Neuron (in vitro differentiated cells): ENCODE results near the gene FOXO3.
A peak's percentile ranks its signal among the peaks of the same experiment; 100 is the strongest.
"Not testable (repeated sequence)": the region's sequence is repeated elsewhere in the genome, so short reads cannot be mapped to it uniquely, and the experiment has no call there.

Experiments
- H2AFZ ChIP-seq: one replicate; pipeline ENCODE4 v1.6.1; 2013; ENCODE audit warnings: low read depth, mild to moderate bottlenecking, inconsistent platforms, low read length, moderate library complexity
- H3K27me3 ChIP-seq: one replicate; pipeline ENCODE4 v1.6.1; 2013; ENCODE audit warnings: low read length; ENCODE audit not compliant: insufficient read depth
- H3K36me3 ChIP-seq: one replicate; pipeline ENCODE4 v1.6.1; 2013; ENCODE audit warnings: low read length; ENCODE audit not compliant: insufficient read depth
- H3K4me1 ChIP-seq: one replicate; pipeline ENCODE4 v1.6.1; 2013; ENCODE audit warnings: low read length; ENCODE audit not compliant: insufficient read depth
- H3K4me3 ChIP-seq: 2 replicates; pipeline ENCODE4 v1.5.1; 2013; ENCODE audit warnings: mild to moderate bottlenecking, low read length, moderate library complexity
- H3K9me3 ChIP-seq: one replicate; pipeline ENCODE4 v1.6.1; 2013; ENCODE audit warnings: low read length

FOXO3 gene

DNA sequence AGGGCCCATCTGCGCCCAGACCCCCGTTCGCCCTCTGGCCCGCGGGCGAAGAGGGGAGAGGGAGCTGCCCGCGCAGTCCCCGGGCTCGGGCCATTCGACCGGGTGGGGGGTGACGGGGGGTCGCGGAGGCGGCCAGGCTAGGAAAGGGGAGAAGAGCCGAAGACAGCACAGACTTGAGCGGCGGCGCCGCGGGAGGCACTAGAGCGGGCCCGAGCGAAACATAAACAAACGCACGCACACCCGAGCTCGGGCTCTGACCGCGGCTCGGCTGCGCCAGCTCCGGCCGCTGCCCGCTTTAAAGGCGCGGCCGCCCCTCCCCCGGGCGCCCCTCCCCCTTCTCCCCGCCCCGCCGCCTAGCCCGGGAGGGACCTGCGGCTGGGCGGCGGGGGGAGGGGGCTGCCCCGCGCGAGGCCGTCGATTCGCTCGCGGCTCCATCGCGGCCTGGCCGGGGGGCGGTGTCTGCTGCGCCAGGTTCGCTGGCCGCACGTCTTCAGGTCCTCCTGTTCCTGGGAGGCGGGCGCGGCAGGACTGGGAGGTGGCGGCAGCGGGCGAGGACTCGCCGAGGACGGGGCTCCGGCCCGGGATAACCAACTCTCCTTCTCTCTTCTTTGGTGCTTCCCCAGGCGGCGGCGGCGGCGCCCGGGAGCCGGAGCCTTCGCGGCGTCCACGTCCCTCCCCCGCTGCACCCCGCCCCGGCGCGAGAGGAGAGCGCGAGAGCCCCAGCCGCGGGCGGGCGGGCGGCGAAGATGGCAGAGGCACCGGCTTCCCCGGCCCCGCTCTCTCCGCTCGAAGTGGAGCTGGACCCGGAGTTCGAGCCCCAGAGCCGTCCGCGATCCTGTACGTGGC lies at the start of gene FOXO3:
Gene FOXO3, plus strand, starts transcription at position 455 of the 846 bp plus-strand sequence. Its CDS starts 292 bp downstream, at position 747.
- H3K4me1 ChIP-seq: peaks cover 22% of the 10 kb centered on the region
- H3K4me3 ChIP-seq: peak within 1 kb of the TSS; percentile 74
- H3K36me3 ChIP-seq: no peaks in the 10 kb centered on the region
- H3K27me3 ChIP-seq: no peaks in the 10 kb centered on the region
- H2AFZ ChIP-seq: peak within 1 kb of the TSS; percentile 96
- peaks cover 9% of the 10 kb centered on the region for H3K9me3 ChIP-seq

- H3K4me3 ChIP-seq: no peak overlapping the region
- no peak overlapping the region for H2AFZ ChIP-seq
- H3K36me3 ChIP-seq: peaks cover 4% of the 10 kb centered on the region
- no peaks in the 10 kb centered on the region for H3K9me3 ChIP-seq
- no peaks in the 10 kb centered on the region for H3K4me1 ChIP-seq
- no peaks in the 10 kb centered on the region for H3K27me3 ChIP-seq
These were observed 41.8 kb upstream of the FOXO3 start for GRCh38 chr6:108518714-108519576.

- Histone ChIP-seq H3K4me1 (peaks cover 16% of the 10 kb centered on the region), H2AFZ (no peak overlapping the region), H3K36me3 (peaks cover 4% of the 10 kb centered on the region), H3K27me3 (no peaks in the 10 kb centered on the region), H3K4me3 (no peak overlapping the region), H3K9me3 (no peaks in the 10 kb centered on the region)
These were observed 39.1 kb upstream of the FOXO3 start for GRCh38 chr6:108521616-108522107.

- Histone ChIP-seq H3K36me3 (peaks cover 4% of the 10 kb centered on the region), H3K4me1 (peaks cover 16% of the 10 kb centered on the region), H3K27me3 (no peaks in the 10 kb centered on the region), H2AFZ (no peak overlapping the region), H3K9me3 (no peaks in the 10 kb centered on the region), H3K4me3 (no peak overlapping the region)
These were observed 37.0 kb upstream of the FOXO3 start for GRCh38 chr6:108523697-108524096.

- Histone ChIP-seq H3K27me3 (no peaks in the 10 kb centered on the region), H3K9me3 (no peaks in the 10 kb centered on the region), H3K4me3 (no peak overlapping the region), H3K36me3 (peaks cover 4% of the 10 kb centered on the region), H3K4me1 (peaks cover 16% of the 10 kb centered on the region), H2AFZ (no peak overlapping the region)
These were observed 36.0 kb upstream of the FOXO3 start for GRCh38 chr6:108524528-108525248.

GRCh38 chr6:108526739-108527174 lies 34.0 kb upstream of the FOXO3 start:
- Histone ChIP-seq H3K27me3 (no peaks in the 10 kb centered on the region), H3K36me3 (peaks cover 4% of the 10 kb centered on the region), H3K4me3 (no peak overlapping the region), H3K9me3 (no peaks in the 10 kb centered on the region), H2AFZ (no peak overlapping the region), H3K4me1 (peaks cover 16% of the 10 kb centered on the region)

DNA sequence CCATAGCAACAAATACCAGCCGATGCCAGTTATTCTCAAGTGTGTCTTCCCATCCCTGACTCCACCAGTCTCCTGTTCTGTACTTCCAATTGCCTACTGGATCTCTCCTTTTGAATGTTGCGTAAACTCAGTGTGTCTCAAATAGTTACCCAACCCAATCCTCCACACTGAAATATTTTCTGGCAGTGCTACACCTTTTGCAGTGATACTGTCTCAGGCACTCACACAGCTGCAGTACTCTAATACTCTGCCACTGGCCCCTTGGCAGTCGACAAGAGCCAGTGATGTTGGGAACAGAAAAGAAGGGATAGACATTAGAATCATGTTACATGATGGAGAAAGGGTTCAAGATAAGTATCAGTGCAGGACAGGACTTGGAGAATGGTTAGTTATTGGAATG lies 31.8 kb upstream of the FOXO3 start:
- no peaks in the 10 kb centered on the region for H3K9me3 ChIP-seq
- no peaks in the 10 kb centered on the region for H3K36me3 ChIP-seq
- no peak overlapping the region for H3K4me3 ChIP-seq
- H3K27me3 ChIP-seq: no peaks in the 10 kb centered on the region
- peaks cover 16% of the 10 kb centered on the region for H3K4me1 ChIP-seq
- no peak overlapping the region for H2AFZ ChIP-seq

DNA sequence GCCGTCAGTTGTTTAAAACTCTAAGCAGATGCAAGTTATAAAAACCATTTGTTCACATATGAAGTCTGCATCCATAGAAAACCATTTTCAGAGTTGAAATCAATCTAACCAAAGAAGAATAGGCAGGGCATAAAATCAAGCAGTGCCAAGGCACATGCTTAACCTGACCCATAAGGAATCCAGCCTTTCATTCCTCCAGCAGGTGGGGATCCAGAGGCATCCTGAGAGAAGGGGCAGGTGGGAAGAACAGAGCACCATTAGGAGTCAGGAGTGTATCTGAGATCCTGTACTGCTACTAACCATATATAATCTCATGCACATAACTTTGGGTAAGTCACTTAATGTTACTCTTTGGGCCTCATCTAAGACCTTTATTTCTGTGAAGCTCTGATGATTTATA lies 29.4 kb upstream of the FOXO3 start:
- Histone ChIP-seq H3K27me3 (no peaks in the 10 kb centered on the region), H3K4me3 (no peak overlapping the region), H3K4me1 (peaks cover 5% of the 10 kb centered on the region), H2AFZ (no peak overlapping the region), H3K9me3 (no peaks in the 10 kb centered on the region), H3K36me3 (no peaks in the 10 kb centered on the region)

DNA sequence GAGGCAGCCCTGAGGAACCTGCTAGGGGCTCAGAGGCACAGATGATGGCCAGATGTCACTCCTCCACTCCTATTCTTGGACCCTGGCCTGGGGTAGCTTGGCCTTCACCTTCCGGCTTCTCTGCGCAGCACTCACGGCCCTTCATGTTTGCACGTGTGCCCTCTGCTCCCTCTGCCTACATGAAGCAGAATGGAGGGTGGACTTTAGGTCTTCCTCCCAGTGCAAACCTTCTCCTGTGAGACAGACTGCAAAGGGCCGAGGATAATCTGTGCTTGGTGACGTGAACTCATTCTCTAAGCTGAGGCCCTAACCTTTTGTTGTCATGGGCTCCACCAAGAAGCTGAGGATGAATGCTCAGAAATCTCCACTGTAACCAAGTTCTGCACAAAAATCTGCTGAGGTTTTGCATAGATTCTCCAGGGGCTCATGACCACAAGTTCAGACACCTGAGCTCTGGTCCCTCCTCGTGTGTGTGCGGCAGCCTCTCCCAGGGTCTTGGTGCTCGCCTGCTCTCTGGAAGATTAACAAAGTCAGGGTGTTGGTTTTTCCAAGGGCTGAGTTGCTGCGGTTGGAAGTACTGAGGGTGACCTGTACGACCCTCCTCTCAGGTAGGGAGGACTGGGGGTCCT lies 25.5 kb upstream of the FOXO3 start:
- Histone ChIP-seq H3K36me3 (no peaks in the 10 kb centered on the region), H3K4me3 (no peak overlapping the region), H2AFZ (no peak overlapping the region), H3K9me3 (peaks cover 1% of the 10 kb centered on the region), H3K27me3 (no peaks in the 10 kb centered on the region), H3K4me1 (peaks cover 4% of the 10 kb centered on the region)

GRCh38 chr6:108535920-108536535 lies 24.7 kb upstream of the FOXO3 start:
- not testable (repeated sequence) for H2AFZ ChIP-seq, H3K36me3 ChIP-seq, H3K27me3 ChIP-seq

DNA sequence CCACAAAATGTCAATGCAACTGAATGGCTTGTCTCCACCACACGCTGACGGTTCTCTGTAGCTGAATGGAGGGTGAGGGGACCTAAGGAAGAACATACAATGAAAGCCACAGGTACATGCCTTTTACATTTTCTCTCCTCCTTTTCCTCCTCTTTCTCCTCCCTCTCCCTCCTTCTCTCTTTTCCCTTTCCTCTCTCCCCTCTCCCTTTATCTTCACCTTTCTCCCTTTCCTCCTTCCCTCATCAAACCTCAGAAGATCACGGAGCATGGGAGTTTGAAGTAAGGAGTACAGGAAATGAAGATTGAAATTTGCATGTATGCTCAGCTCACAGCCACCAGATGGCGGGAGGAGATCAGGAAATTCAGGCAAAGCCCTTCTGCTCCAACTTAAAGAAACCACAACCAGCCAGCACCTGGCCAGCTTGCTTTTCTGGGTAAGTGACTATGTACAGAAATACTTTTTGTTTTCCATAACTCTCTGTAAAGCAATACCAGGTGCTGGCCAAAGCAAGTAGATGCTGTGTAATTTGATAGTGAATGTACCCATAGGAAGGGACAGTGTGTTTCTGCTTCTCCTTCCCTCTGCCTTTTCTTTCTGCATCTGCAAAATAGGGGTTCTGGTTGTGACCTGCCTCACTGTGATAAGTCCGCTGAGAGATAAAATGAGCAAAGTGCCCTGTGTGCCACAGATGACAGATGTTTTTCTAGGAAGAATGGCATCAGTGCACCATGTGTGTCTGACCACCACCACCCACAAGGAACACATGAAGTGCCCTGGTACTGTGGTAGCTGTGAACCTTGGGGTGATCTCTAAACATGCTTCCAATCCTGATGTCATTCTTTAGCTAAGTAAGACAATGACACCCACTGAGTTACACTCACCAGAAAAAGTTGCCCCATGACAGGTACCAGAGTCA lies 18.6 kb upstream of the FOXO3 start:
- H2AFZ ChIP-seq: no peak overlapping the region
- no peaks in the 10 kb centered on the region for H3K4me1 ChIP-seq
- peaks cover 1% of the 10 kb centered on the region for H3K9me3 ChIP-seq
- no peaks in the 10 kb centered on the region for H3K36me3 ChIP-seq
- no peak overlapping the region for H3K4me3 ChIP-seq
- H3K27me3 ChIP-seq: no peaks in the 10 kb centered on the region

More at GRCh38 chr6:108535920-108536535, 24.7 kb upstream of the FOXO3 start:
- not testable (repeated sequence) for H3K9me3 ChIP-seq, H3K4me3 ChIP-seq, H3K4me1 ChIP-seq
